NCI-H748 (cell line): ENCODE results near the gene CDC45.
"Not testable (repeated sequence)": the region's sequence is repeated elsewhere in the genome, so short reads cannot be mapped to it uniquely, and the experiment has no call there.

Experiments
- DNase-seq: peaks from one replicate; lab custom pipeline; 2025; ENCODE audit not compliant: unreplicated experiment; lab: John Stamatoyannopoulos, UW

Gene CDC45

GRCh38 chr22:19526076-19526701 is 46.5 kb downstream of the CDC45 start:
- DNase-seq, result no peak

DNA sequence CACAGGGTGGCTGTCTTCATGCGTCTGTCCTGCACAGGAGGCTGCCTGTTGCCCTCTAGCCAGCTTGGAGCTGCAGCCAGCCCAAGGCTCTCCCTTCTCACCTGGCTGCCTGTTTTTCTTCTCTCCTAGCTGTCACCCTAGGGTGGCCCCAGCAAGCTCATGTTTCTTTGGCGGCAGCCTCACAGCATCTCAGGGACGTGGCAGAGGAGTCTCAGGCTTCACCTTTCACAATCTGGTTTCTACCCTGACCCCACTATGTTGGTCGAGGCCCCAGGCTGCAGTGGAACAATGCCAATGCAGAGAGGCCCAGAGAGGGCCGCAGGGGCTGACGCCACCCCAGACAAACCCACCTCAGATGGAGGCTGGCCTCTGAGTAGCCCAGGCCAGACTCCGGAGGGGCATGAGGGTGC is 47.0 kb downstream of the CDC45 start:
- no peak for DNase-seq

- no peak for DNase-seq
Measured at GRCh38 chr22:19527321-19527721, 47.6 kb downstream of the CDC45 start.

GRCh38 chr22:19527861-19528417 is 48.2 kb downstream of the CDC45 start:
- DNase-seq, result no peak

DNA sequence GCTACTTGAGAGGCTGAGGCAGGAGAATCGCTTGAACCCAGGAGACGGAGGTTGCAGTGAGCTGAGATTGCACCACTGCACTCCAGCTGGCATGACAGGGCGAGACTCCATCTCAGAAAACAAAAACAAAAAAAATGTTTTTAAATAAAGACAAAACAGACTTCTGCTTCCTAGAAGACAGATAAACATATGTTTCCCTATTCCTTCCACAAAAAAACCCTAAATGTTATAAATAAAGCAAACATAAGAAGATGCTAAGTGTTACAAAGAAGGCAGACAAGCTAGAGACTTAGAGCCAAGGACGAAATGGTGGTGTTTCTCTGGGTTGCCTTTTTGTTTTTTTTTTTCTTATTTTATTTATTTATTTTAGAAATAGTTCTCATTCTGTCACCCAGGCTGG is 50.1 kb downstream of the CDC45 start:
- no peak for DNase-seq

DNA sequence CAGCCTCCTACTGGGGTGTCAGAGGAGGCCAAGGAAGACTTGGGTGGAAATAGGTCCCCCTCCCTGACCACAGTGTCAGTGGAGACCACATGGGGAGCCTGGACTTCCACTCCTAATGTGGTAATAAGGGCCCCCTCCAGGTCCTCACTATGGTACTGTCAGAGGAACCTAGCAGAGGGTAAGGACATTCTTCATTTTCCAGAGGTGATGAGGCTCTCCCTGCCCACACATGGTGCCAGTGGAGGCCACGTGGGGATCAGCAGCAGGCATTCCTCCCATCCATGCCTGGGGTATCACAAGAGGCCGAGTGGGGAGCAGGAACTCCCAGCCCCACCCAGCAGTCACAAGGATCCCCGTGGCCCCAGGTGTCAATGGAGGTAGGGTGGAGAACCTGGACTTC is 51.0 kb downstream of the CDC45 start:
- no peak for DNase-seq

GRCh38 chr22:19531327-19531726 is 51.6 kb downstream of the CDC45 start:
- not testable (repeated sequence) for DNase-seq

- no peak for DNase-seq
Measured at GRCh38 chr22:19533049-19533626, 53.4 kb downstream of the CDC45 start.

- no peak for DNase-seq
Measured at GRCh38 chr22:19533857-19534256, 54.1 kb downstream of the CDC45 start.

GRCh38 chr22:19535001-19535400 is 55.3 kb downstream of the CDC45 start:
- no peak for DNase-seq

GRCh38 chr22:19536564-19536963 is 56.8 kb downstream of the CDC45 start:
- no peak for DNase-seq

GRCh38 chr22:19537941-19538488 is 58.3 kb downstream of the CDC45 start:
- DNase-seq, result no peak

DNA sequence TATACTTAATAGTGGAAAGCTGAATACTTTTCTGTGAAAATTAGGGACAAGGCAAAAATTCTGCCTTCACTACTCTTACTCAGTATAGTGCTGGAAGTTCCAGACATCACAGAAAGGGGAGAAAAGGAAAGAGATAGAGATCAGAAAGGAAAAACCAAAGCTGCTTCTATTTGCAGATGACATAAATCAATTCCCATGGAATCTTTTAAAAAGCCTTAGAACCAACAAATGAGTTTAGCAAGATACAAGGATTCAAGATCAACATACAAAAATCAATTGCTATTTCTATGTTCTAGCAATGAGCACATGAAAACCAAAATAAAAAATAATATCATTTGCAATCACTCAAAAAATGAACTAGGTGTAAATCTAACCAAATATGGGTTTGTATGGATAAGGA is 60.7 kb downstream of the CDC45 start:
- DNase-seq, result no peak

DNA sequence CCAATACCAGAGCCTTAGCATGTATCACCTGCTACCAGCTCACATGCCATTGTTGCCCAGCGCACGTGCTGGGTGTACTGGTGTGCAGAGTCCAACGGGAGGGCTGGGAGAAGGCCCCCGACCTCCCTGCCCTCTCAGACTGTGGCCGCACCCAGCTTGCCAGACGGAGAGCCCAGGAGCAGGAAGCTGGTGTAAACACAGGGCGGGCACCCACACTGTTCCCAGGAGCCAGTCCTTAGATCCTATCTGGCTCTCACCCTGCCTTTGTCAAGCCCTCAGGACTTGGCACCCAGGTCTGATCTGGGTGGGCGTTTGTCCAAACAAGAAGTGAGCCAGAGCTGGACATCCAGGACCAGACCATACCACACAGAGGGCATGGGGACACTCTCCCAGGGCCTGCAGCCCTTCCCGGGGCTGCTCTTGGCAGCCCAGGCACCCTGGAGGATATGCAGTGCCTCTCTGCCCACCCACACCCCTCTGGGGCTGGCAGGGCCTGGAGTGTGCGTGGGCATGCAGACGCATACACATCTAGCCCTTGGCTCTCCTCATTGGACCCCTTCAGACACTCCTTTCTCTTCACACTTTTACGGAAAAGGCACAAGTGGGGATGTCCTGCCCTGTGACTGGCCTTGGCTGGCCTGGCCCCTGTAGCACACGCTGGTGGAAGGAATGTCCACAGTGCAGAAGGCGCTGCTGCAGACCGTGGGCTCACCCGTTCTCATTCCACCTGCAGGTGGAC is 64.4 kb downstream of the CDC45 start:
- DNase-seq, result no peak

GRCh38 chr22:19545935-19546207 is 66.2 kb downstream of the CDC45 start:
- DNase-seq, result no peak

DNA sequence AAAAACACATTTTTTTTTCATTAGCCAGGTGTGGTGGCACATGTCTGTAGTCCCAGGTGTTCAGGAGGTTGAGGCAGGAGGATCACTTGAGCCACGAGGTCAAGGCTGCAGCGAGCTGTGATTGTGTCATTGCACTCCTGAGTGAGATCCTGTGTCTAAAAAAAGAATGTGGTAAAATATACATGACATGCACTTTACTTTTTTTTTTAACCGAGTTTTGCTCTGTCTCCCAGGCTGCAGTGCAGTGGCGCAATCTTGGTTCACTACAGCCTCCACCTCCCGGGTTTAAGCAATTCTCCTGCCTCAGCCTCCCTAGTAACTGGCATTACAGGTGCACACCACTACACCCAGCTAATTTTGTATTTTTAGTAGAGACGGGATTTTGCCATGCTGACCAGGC is 67.0 kb downstream of the CDC45 start:
- DNase-seq, result no peak

DNA sequence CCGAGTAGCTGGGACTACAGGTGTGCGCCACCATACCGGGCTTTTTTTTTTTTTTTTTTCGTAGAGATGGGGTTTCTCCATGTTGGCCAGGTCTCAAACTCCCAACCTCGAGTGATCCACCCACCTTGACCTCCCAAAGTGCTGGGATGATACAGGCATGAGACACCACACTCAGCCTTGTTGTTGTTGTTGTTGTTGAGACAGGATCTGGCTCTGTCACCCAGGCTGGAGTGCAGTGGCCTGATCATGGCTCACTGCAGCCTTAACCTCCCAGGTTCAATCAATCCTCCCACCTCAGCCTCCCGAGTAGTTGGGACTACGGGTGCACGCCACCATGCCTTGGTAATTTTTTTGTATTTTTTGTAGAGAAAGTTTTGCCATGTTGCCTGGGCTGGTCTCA is 67.9 kb downstream of the CDC45 start:
- DNase-seq, result no peak

DNA sequence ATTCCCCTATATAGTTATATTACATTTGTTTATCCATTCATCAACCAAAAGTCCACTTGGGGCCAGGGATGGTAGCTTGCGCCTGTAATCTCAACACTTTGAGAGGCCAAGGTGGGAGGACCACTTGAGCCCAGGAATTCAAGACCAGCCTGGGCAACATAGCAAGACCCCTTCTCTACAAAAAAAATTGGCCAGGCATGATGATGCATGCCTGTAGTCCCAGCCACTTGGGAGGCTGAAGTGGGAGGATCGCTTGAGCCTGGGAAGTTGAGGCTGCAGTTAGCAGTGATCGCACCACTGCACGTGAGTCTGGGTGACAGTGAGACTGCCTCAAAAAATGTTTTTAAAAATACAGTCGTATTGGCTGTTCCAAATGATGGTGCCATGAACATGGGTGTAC is 68.7 kb downstream of the CDC45 start:
- not testable (repeated sequence) for DNase-seq

- DNase-seq, result no peak
Measured at GRCh38 chr22:19548964-19549363, 69.2 kb downstream of the CDC45 start.

- no peak for DNase-seq
Measured at GRCh38 chr22:19549428-19549827, 69.7 kb downstream of the CDC45 start.

DNA sequence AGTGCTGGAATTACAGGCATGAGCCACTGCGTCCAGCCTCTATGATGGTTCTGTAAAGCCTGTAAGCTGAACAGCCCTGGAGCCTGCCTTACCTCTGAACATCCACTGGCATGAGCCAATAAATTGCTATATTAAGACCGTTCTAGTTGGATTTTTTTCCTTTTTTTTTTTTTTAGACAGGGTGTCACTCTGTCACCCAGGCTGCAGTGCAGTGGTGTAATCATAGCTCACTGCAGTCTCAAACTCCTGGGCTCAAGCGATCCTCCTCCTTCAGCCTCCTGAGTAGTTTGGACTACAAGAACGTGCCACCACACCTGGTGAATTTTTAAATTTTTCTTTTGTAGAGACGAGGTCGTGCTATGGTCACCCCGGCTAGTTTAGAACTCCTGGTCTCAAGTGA is 70.7 kb downstream of the CDC45 start:
- no peak for DNase-seq

GRCh38 chr22:19553201-19553600 is 73.5 kb downstream of the CDC45 start:
- DNase-seq, result no peak
